Esophagus (tissue), 2 donors: ENCODE measurements around the gene ABCD3. TPM values are rescaled to one million over a fixed set of nuclear protein-coding genes. Genes with fewer than 3 reads are reported as not detected.
"Not testable (repeated sequence)": the region's sequence is repeated elsewhere in the genome, so short reads cannot be mapped to it uniquely, and the experiment has no call there.

Experiments
- H3K27ac ChIP-seq, 2 donors: one replicate each; pipeline ENCODE4 v1.5.1; 2013; ENCODE audit warnings: low read depth in 2 of 2, mild to moderate bottlenecking in 2 of 2, inconsistent platforms in 1 of 2, low read length in 1 of 2, moderate library complexity in 1 of 2
- H3K27me3 ChIP-seq, 2 donors: one replicate each; pipeline ENCODE4 v1.6.1; 2013; ENCODE audit warnings: low read length in 2 of 2, control low read depth in 1 of 2, mild to moderate bottlenecking in 1 of 2; ENCODE audit not compliant: insufficient read depth in 2 of 2, control insufficient read depth in 1 of 2
- H3K36me3 ChIP-seq, 2 donors: one replicate each; pipeline ENCODE4 v1.6.1; 2013; ENCODE audit warnings: low read length in 1 of 2; ENCODE audit not compliant: control insufficient read depth in 2 of 2, insufficient read depth in 2 of 2
- H3K4me1 ChIP-seq, 2 donors: one replicate each; pipeline ENCODE4 v1.6.1; 2013; ENCODE audit warnings: low read length in 1 of 2; ENCODE audit not compliant: control insufficient read depth in 2 of 2, insufficient read depth in 2 of 2
- H3K4me3 ChIP-seq, 2 donors: one replicate each; pipeline ENCODE4 v1.5.1; 2013; ENCODE audit warnings: low read length in 2 of 2, mild to moderate bottlenecking in 2 of 2, low read depth in 1 of 2, moderate library complexity in 1 of 2
- H3K9me3 ChIP-seq, 2 donors: one replicate each; pipeline ENCODE4 v1.6.1; 2013; ENCODE audit warnings: mild to moderate bottlenecking in 2 of 2, low read depth in 1 of 2, low read length in 1 of 2, moderate library complexity in 1 of 2; ENCODE audit not compliant: control insufficient read depth in 2 of 2, insufficient read depth in 1 of 2
- WGBS, 2 donors: extraction: QIAGEN DNeasy Blood & Tissue Kit; methylation state at CpG; one replicate each; pipeline ENCODE4 v1.1.7; 2013; 5-methylcytosine and 5-hydroxymethylcytosine counted together
- polyA plus RNA-seq, 2 donors: library from polyadenylated mRNA; stranded (reverse); fragments of 200-250 nt; gene quantifications; one replicate each; pipeline ENCODE4 v1.2.3, GENCODE V29; 2013
- donor health status: healthy with polysubstance abuse.
- donor health status: Bipolar disorder and iron deficiency.

The ABCD3 gene
- polyA plus RNA-seq, 2 donors = 12.6 to 17.7 TPM

DNA sequence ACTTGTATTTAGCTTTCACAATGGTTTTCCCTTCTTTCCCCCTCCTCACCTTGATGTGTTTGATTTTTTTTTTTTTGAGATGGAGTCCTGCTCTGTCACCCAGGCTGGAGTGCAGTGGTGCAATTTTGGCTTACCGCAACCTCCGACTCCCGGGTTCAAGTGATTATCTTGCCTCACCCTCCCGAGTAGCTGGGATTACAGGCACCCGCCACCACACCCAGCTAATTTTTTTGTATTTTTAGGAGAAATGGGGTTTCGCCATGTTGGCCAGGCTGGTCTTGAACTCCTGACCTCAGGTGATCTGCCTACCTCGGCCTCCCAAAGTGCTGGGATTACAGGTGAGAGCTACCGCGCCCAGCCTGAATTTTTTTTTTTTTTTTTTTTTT, 8.3 kb downstream of the ABCD3 start:
- H3K9me3 ChIP-seq, H3K27ac ChIP-seq, H3K4me3 ChIP-seq, H3K27me3 ChIP-seq, H3K4me1 ChIP-seq, H3K36me3 ChIP-seq: not testable (repeated sequence)
- 66 to 93% methylated on average over 9 of the region's 9 CpGs for WGBS, 2 donors

DNA sequence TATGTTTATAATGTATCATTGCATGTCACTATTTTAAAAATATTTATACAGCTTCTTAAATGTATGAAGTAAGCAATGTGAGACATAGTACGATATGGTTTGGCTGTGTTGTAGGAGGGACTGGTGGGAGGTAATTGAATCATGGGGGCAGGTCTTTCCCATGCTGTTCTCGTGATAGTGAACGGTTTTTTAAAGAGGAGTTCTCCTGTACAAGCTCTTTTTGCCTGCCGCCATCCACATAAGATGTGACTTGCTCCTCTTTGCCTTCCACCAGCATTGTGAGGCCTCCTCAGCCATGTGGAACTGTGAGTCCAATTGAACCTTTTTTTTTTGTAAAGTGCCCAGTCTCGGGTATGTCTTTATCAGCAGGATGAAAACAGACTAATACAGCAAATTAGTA, 10.3 kb downstream of the ABCD3 start:
- 88 to 89% methylated on average over 5 of the region's 5 CpGs for WGBS, 2 donors
- Histone ChIP-seq H3K27me3 (no peaks in the 10 kb centered on the region), H3K9me3 (peaks cover 0 to 2% of the 10 kb centered on the region in 2 donors), H3K4me3 (no peak overlapping the region), H3K27ac (no peak overlapping the region), H3K4me1 (no peaks in the 10 kb centered on the region), H3K36me3 (no peaks in the 10 kb centered on the region)

DNA sequence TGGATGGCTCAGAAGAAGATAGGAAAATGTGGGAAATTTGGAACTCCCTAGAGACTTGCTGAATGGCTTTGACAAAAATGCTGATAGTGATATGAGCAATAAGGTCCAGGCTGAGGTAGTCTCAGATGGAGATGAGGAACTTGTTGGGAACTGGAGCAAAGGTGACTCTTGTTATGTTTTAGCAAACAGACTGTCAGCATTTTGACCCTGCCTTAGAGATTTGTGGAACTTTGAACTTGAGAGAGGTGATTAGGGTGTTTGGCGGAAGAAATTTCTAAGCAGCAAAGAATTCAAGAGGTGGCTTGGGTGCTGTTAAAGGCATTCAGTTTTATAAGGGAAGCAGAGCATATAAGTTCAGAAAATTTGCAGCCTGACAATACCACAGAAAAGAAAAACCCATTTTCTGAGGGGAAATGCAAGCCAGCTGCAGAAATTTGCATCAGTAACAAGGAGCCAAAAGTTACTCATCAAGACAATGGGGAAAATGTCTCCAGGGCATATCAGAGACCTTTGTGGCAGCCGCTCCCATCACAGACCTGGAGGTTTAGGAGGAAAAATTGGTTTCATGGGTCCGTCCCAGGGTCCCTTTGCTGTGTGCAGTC, 10.8 kb downstream of the ABCD3 start:
- H3K4me1 ChIP-seq, H3K9me3 ChIP-seq, H3K36me3 ChIP-seq, H3K27ac ChIP-seq, H3K27me3 ChIP-seq, H3K4me3 ChIP-seq: not testable (repeated sequence)
- 92 to 93% methylated on average over 3 of the region's 3 CpGs for WGBS, 2 donors

DNA sequence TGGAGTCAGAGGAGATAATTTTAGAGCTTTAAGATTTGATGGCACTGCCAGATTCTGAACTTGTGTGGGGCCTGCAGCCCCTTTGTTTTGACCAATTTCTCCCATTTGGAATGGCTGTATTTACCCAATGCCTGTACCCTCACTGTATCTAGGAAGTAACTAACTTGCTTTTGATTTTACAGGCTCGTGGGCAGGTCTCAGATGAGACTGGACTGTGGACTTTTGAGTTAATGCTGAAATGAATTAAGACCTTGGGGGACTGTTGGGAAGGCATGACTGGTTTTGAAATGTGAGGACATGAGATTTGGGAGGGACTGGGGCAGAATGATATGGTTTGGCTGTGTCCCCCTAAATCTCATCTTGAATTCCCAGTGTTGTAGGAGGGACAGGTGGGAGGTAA, 11.9 kb downstream of the ABCD3 start:
- H3K36me3 ChIP-seq, H3K4me1 ChIP-seq, H3K9me3 ChIP-seq, H3K4me3 ChIP-seq, H3K27ac ChIP-seq, H3K27me3 ChIP-seq: not testable (repeated sequence)
- 66 to 81% methylated on average over 1 of the region's 1 CpG for WGBS, 2 donors

DNA sequence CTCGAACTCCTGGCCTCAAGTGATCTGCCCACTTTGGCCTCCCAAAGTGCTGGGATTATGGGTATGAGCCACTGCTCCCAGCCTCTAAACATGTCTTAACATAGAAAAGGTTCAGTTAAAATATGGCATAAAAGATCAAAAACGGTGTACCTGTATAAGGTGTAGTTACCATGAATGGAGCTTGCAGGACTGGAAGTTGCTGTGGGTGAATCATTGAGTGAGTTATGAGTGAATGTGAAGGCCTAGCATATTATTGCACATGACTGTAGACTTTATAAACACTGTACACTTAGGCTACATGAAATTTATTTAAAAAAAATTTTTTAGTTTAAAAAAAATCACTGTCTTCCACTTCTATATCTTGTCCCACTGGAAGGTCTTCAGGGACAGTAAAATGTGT, 15.7 kb downstream of the ABCD3 start:
- no peak overlapping the region for H3K4me3 ChIP-seq
- no peak overlapping the region for H3K27ac ChIP-seq
- 82 to 84% methylated on average over 2 of the region's 2 CpGs for WGBS, 2 donors
- H3K27me3 ChIP-seq = no peaks in the 10 kb centered on the region
- H3K4me1 ChIP-seq = no peaks in the 10 kb centered on the region
- peaks cover 0 to 2% of the 10 kb centered on the region in 2 donors for H3K9me3 ChIP-seq
- H3K36me3 ChIP-seq = no peaks in the 10 kb centered on the region

DNA sequence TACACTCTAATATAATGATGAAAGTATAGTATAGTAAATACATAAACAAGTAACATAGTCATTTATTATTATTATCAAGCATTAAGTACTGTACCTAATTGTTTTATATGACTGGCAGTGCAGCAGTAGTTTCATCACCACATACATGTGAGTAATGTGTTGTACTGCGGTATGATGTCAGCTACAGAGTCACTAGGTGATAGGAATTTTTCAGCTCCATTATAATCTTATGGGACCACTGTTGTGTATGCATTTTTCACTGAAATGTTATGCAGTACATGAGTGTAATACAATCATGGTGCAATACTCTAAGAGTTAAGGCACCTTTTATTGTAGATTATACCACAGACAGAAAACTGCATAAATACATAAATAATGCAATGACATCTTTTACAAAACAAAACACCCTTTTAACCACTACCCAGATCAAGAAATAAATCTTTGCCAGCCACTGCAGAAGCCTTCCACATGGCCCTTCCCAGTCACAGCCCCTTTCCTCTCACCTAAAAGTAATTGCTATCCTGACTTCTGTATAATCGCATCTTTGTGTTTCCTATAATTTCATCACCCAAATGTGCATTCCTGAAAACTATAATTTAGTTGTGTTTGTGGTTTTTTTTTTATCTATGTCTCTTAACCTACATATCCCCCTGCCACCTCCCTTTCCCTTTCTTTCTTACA, 16.3 kb downstream of the ABCD3 start:
- Histone ChIP-seq H3K27ac (no peak overlapping the region), H3K36me3 (no peaks in the 10 kb centered on the region), H3K4me3 (no peak overlapping the region), H3K9me3 (peaks cover 0 to 2% of the 10 kb centered on the region in 2 donors), H3K4me1 (no peaks in the 10 kb centered on the region), H3K27me3 (no peaks in the 10 kb centered on the region)
- WGBS, 2 donors = 83 to 94% methylated on average over 2 of the region's 2 CpGs

DNA sequence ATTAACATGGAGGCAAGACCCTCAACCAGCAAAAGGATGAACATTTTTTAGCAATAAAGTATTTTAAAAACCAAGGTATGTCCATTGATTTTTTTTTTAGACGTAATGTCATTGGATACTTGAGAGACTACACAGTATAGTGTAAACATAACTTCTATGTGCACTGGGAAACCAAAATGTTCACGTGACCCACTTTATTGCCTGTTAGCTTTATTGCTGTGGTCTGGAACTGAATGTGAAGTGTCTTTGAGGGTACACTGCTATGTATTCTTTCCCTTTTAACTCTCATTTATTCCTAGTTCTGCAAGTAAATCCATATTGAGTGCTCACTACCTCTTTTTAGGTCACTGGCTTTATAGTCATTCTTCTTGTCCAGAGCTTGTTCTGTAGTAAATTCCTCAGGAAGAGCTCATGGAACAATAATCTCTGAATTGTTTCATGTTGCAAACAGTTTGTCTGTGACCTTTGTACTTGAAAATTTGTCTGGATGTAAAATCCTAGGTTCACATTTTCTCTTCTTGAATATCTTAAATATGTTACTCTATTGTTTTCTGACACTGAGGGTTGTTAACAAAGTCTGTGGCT, 20.6 kb downstream of the ABCD3 start:
- Histone ChIP-seq H3K4me1 (no peaks in the 10 kb centered on the region), H3K27me3 (no peaks in the 10 kb centered on the region), H3K36me3 (no peaks in the 10 kb centered on the region), H3K4me3 (no peak overlapping the region), H3K27ac (no peak overlapping the region), H3K9me3 (no peaks in the 10 kb centered on the region)
- WGBS, 2 donors = 82 to 91% methylated on average over 2 of the region's 2 CpGs

DNA sequence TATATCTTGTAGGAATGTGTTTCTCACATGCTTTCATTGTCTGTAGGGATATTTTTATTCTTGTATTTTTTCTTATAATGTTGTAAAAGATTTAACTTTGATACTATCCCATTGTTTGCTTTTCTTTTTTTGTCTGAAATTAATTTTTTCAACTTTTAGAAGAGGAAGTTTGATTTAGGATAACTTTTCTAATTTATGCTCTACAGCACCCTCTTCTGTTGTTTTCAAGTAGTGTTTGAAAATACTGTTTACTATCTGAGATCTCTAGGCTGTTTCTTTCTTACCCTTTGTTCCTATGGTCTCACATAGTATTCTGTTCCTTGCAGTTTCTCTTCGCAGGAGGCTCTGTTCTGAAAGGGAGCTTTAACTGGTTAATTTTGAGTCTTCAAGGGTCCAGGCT, 21.9 kb downstream of the ABCD3 start:
- peaks cover 0 to under 1% of the 10 kb centered on the region in 2 donors for H3K9me3 ChIP-seq
- no peaks in the 10 kb centered on the region for H3K4me1 ChIP-seq
- no peak overlapping the region for H3K27ac ChIP-seq
- 95 to 100% methylated on average over 1 of the region's 1 CpG for WGBS, 2 donors
- H3K36me3 ChIP-seq = no peaks in the 10 kb centered on the region
- no peak overlapping the region for H3K4me3 ChIP-seq
- H3K27me3 ChIP-seq = no peaks in the 10 kb centered on the region

DNA sequence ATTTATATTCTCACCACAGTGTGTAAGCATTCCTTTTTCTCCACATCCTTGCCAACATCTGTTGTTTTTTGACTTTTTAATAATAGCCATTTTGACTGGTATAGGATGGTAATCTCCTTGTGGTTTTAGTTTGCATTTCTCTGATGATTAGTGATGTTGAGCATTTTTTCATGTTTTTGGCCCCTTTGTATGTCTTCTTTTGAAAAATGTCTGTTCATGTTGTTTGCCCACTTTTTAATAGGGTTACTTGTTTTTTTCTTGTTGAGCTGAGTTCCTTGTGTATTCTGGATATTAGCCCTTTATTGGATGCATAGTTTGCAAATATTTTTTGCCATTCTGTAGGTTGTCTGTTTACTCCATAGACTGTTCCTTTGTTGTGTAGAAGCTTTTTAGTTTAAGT, 24.9 kb downstream of the ABCD3 start:
- not testable (repeated sequence) for H3K9me3 ChIP-seq, H3K36me3 ChIP-seq, H3K27me3 ChIP-seq, H3K27ac ChIP-seq, H3K4me1 ChIP-seq, H3K4me3 ChIP-seq

DNA sequence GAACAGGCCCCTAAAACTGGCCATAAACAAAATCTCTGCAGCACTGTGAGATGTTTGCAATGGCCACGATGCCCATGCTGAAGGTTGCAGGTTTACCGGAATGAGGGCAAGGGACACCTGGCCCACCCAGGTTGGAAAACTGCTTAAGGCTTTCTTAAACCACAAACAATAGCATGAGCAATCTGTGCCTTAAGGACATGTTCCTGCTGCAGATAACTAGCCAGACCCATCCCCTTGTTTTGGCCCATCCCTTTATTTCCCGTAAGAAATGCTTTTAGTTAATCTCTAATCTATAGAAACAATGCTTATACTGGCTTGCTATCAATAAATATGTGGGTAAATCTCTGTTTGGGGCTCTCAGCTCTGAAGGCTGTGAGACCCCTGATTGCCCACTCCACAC, 26.6 kb downstream of the ABCD3 start:
- 66 to 83% methylated on average over 3 of the region's 3 CpGs for WGBS, 2 donors
- H3K4me1 ChIP-seq, H3K27me3 ChIP-seq, H3K36me3 ChIP-seq, H3K9me3 ChIP-seq, H3K27ac ChIP-seq, H3K4me3 ChIP-seq: not testable (repeated sequence)
